ENCODE results near the gene TENM4.

DNA sequence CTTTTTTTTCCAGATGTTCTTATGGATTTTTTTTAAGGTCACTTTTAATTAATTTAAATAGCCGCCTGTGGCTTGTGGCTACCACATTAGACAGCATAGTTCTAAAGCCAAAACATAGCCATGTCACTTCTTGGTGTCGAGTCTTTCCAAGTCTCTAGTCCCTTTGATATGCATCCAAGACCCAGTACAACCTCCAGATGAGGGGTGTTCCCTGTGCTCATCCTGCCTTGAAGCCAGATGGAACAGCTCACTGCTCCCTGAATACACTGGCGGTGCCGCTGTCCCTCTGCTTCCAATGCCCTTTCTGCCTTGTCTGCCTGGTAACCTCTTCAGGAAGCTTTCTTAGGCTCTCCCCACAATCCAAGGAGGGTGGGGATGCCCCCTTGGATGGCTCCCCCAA lies 338.0 kb downstream of the TENM4 start:
- TF ChIP-seq, protein P1, sequence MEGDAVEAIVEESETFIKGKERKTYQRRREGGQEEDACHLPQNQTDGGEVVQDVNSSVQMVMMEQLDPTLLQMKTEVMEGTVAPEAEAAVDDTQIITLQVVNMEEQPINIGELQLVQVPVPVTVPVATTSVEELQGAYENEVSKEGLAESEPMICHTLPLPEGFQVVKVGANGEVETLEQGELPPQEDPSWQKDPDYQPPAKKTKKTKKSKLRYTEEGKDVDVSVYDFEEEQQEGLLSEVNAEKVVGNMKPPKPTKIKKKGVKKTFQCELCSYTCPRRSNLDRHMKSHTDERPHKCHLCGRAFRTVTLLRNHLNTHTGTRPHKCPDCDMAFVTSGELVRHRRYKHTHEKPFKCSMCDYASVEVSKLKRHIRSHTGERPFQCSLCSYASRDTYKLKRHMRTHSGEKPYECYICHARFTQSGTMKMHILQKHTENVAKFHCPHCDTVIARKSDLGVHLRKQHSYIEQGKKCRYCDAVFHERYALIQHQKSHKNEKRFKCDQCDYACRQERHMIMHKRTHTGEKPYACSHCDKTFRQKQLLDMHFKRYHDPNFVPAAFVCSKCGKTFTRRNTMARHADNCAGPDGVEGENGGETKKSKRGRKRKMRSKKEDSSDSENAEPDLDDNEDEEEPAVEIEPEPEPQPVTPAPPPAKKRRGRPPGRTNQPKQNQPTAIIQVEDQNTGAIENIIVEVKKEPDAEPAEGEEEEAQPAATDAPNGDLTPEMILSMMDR (IDR thresholded peaks at IDR 0.05) = no peak
- no peak for TF ChIP-seq EP300 (IDR thresholded peaks at IDR 0.05)
